ENCODE measurements around the gene ABTB2.

Gene ABTB2

GRCh38 chr11:34324466-34324865, 33.3 kb downstream of the ABTB2 start:
- Mint-ChIP-seq H3K4me1 (no peaks in the 10 kb centered on the region), H3K27ac (no peak overlapping the region), H3K4me3 (no peak overlapping the region), H3K36me3 (ENCODE audit: low read depth) (no peaks in the 10 kb centered on the region), H3K9me3 (no peaks in the 10 kb centered on the region), H3K27me3 (no peaks in the 10 kb centered on the region)
- DNase-seq = no peak
- no peak for ATAC-seq

DNA sequence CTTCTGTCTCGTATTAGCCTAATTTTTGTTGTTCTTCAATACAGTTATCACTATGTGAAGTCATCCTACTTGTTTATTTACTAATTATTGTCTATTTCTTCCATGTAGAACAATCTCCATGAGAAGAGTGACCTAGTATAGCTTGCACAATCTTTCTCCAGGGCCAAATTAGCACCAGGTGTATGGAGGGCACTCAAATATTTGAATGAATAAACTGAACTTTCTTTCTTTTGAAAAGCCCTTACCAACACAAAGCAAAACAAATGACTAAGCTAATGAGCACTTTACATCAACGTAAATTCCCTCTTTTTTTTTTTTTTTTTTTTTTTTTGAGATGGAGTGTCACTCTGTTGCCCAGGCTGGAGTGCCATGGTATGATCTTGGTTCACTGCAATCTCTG, 34.2 kb downstream of the ABTB2 start:
- Mint-ChIP-seq H3K27ac (no peak overlapping the region), H3K9me3 (no peaks in the 10 kb centered on the region), H3K4me3 (no peak overlapping the region), H3K27me3 (no peaks in the 10 kb centered on the region), H3K36me3 (ENCODE audit: low read depth) (no peaks in the 10 kb centered on the region), H3K4me1 (no peaks in the 10 kb centered on the region)
- DNase-seq = no peak
- ATAC-seq = no peak

DNA sequence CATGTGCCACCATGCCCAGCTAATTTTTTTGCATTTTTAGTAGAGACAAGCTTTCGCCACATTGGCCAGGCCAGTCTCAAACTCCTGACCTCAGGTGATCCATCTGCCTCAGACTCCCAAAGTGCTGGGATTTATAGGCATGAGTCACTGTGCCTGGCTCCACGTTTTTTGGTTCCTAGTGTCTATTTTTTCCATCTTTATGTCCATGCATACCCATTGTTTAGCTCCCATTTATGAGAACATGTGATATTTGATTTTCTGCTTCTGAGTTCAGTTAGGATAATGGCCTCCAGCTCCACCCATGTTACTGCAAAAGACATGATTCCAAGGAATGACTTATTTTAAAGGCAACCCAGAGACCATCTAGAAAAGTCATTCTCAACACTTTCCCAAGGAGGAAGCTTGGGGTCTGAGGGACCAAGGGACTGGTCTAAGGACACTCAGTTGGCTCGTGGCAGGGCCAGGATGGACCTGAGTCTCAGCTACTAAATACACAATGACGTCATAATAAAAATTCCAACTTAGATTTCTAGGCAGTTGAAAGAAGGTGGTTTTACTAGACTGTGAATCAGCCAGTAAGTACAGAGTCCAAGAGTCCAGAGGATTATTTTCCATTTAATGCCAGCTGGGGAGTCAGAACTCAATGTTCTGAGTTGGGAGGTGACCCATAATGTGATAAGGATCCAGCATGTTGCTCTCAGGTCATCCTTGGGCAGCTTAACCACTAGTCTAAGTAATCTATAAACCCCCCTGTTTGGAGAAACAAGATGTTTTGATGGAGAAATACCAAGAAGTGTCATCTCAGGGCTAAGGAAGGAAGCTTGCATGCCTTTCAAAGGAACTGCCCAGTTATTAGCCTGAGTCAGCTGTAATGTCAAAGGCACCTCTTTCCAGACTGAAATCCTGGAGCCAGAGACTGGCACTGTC, 39.4 kb downstream of the ABTB2 start:
- no peak overlapping the region for H3K27ac Mint-ChIP-seq
- ATAC-seq = no peak
- DNase-seq = no peak
- H3K4me1 Mint-ChIP-seq = peaks cover 2% of the 10 kb centered on the region
- H3K36me3 Mint-ChIP-seq (ENCODE audit: low read depth) = no peaks in the 10 kb centered on the region
- H3K27me3 Mint-ChIP-seq = peaks cover 2% of the 10 kb centered on the region
- H3K4me3 Mint-ChIP-seq = no peak overlapping the region
- no peaks in the 10 kb centered on the region for H3K9me3 Mint-ChIP-seq

- no peaks in the 10 kb centered on the region for H3K36me3 Mint-ChIP-seq (ENCODE audit: low read depth)
- DNase-seq (no peak), ATAC-seq (no peak)
- peaks cover 3% of the 10 kb centered on the region for H3K27me3 Mint-ChIP-seq
- no peaks in the 10 kb centered on the region for H3K9me3 Mint-ChIP-seq
- H3K27ac Mint-ChIP-seq = no peak overlapping the region
- H3K4me1 Mint-ChIP-seq = peaks cover 8% of the 10 kb centered on the region
- no peak overlapping the region for H3K4me3 Mint-ChIP-seq
These were observed 40.1 kb downstream of the ABTB2 start for GRCh38 chr11:34317666-34318065.

DNA sequence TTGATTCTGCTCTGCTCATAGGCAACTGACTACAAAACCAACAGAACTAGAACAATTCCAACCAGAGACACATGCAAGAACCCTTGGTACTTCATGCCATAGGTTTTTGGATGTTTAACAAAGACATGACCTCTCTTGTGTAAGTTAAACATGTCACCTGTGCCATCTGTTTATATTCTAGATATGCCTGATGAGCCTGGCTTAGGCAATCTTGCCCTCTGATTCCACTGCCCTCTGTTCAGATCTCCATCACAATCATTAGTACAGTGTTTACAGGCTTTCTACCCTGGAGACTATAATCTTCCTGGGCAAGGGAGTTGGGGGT, 40.8 kb downstream of the ABTB2 start:
- no peak overlapping the region for H3K27ac Mint-ChIP-seq

DNA sequence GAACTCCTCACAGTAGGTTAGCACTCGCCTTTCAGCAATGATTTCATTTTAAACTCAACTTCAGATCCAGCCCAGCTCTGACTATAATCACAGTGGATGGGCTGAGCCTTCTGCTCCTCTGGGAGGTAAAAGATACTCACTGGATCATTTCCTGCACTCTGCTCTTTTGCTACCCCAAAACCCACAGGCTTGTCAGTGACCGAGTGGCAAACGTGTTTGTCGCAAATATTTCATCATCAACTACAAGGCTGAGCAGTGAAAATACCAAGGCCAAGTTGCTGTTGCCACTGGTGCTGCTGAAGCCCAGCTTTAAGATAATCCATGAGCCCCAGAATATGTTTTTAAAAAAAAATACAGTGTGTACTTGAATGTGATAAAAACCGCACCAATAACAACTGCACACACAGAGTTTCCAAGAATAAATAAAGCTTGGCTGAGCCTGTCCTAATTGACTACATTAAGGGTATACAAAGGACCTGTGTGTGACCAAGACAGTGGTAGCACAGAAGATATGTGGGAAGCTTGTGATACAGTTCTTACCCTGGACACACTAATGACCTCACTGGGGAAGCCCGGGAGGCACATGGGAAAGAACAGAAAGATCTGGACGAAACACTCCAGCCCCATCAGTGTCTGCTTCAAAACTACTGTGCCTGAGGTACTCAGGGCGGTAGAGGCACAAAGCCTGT, 41.3 kb downstream of the ABTB2 start:
- H3K4me3 Mint-ChIP-seq = no peak overlapping the region
- peak; percentile 44 for ATAC-seq

More for the DNA sequence above, 40.8 kb downstream of the ABTB2 start:
- DNase-seq = no peak
- no peak overlapping the region for H3K4me3 Mint-ChIP-seq
- peaks cover 3% of the 10 kb centered on the region for H3K27me3 Mint-ChIP-seq
- H3K9me3 Mint-ChIP-seq = no peaks in the 10 kb centered on the region
- H3K36me3 Mint-ChIP-seq (ENCODE audit: low read depth) = no peaks in the 10 kb centered on the region
- ATAC-seq = no peak
- peaks cover 10% of the 10 kb centered on the region for H3K4me1 Mint-ChIP-seq

DNA sequence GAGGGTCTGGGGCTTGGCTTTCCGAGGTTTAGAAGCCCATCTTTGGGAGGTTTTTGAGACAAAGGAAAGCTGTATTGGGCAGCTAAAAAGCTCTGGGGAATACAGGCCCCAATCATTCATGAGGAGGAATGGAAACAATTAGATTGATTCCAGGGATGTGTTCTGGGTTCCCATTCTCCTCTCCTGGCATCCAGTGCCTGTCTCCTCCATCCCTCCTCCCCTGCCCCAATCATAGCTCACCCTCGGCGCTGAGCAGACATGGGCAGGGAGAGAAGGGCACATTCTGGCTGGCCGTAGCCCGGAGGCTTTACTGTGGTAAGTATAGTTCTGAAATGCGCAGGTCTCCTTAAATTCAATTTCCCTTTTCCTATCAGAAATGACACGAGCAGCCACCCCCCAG, 42.4 kb downstream of the ABTB2 start:
- no peak overlapping the region for H3K4me3 Mint-ChIP-seq
- H3K27ac Mint-ChIP-seq = no peak overlapping the region
- no peak for ATAC-seq
- no peak for DNase-seq
- H3K9me3 Mint-ChIP-seq = no peaks in the 10 kb centered on the region
- H3K27me3 Mint-ChIP-seq = peaks cover 3% of the 10 kb centered on the region
- H3K4me1 Mint-ChIP-seq = peaks cover 10% of the 10 kb centered on the region
- H3K36me3 Mint-ChIP-seq (ENCODE audit: low read depth) = no peaks in the 10 kb centered on the region

More for the DNA sequence above, 41.3 kb downstream of the ABTB2 start:
- H3K4me1 Mint-ChIP-seq = peaks cover 10% of the 10 kb centered on the region
- no peak overlapping the region for H3K27ac Mint-ChIP-seq
- DNase-seq = no peak
- no peaks in the 10 kb centered on the region for H3K36me3 Mint-ChIP-seq (ENCODE audit: low read depth)
- no peaks in the 10 kb centered on the region for H3K9me3 Mint-ChIP-seq
- H3K27me3 Mint-ChIP-seq = peaks cover 3% of the 10 kb centered on the region

DNA sequence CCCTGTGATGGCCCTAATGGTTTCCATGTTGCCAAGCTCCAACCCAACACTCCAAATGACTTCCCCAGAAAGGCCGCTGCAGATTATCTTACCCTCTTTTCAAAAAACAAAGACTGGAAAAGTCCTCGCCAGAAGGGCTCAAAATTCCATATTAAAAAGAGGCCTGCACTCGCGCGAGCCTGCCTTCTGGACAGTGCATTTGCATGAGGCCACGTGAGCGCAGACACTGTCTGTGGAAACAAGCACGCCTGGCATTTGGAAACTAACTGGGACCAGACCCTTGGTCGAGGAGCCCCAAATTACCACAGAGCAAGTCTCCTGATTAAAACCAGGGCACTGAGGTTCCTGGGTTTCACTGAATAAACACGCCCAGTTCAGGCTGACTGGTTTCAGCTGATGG, 42.9 kb downstream of the ABTB2 start:
- Mint-ChIP-seq H3K4me3 (no peak overlapping the region), H3K36me3 (ENCODE audit: low read depth) (no peaks in the 10 kb centered on the region), H3K27ac (no peak overlapping the region), H3K27me3 (peaks cover 3% of the 10 kb centered on the region), H3K4me1 (peaks cover 15% of the 10 kb centered on the region), H3K9me3 (no peaks in the 10 kb centered on the region)
- no peak for ATAC-seq
- DNase-seq = no peak

GRCh38 chr11:34314176-34314575, 43.6 kb downstream of the ABTB2 start:
- H3K4me1 Mint-ChIP-seq = peaks cover 17% of the 10 kb centered on the region
- ATAC-seq (no peak), DNase-seq (no peak)
- H3K36me3 Mint-ChIP-seq (ENCODE audit: low read depth) = no peaks in the 10 kb centered on the region
- H3K27ac Mint-ChIP-seq = no peak overlapping the region
- H3K4me3 Mint-ChIP-seq = no peak overlapping the region
- H3K27me3 Mint-ChIP-seq = peaks cover 3% of the 10 kb centered on the region
- H3K9me3 Mint-ChIP-seq = no peaks in the 10 kb centered on the region

DNA sequence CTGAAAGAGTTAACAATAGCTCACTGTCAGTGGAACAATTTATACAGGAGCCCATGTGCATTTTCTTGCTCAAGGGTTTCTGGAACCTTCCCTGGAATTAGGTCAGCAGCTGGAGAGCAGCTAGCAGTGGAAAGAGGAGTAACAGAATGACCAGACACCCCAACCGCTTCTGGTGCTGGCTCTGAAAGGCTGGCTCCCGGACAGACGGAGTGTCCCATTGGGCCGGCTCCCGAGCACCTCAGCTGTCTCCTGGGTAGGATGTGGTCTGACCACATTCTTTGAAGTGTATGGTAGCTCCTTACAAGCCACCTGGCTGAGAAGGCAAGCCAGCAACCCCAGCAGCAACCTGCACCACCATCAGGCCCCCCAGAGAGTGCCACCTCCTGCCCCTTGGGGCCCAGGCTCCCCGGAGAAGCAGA, 44.7 kb downstream of the ABTB2 start:
- H3K27me3 Mint-ChIP-seq = peaks cover 3% of the 10 kb centered on the region
- no peak overlapping the region for H3K4me3 Mint-ChIP-seq
- no peaks in the 10 kb centered on the region for H3K36me3 Mint-ChIP-seq (ENCODE audit: low read depth)
- ATAC-seq (peak; percentile 60), DNase-seq (peak; percentile 7)
- H3K27ac Mint-ChIP-seq = no peak overlapping the region
- no peaks in the 10 kb centered on the region for H3K9me3 Mint-ChIP-seq
- peaks cover 23% of the 10 kb centered on the region for H3K4me1 Mint-ChIP-seq

DNA sequence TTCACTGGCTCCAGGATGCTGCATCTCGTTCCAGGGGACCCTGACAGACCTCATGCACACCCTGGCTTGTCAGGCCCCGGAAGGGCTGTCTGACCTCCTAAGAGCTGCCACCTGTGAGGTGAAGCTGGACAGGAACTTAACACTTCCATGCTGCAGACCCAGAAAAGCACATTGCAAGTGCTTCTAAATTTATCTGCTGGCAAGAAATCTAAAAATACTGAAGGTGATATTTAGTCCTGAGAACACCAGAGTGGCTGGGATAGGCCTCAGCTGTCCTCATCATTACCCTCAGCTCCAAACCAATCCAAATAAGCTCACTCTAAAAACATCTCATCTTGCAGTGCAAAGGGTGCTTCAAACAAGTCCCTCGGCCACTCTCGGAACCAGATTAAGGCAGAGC, 46.7 kb downstream of the ABTB2 start:
- H3K27ac Mint-ChIP-seq = no peak overlapping the region
- H3K9me3 Mint-ChIP-seq = no peaks in the 10 kb centered on the region
- no peak for DNase-seq
- ATAC-seq = no peak
- no peak overlapping the region for H3K4me3 Mint-ChIP-seq
- peaks cover 3% of the 10 kb centered on the region for H3K27me3 Mint-ChIP-seq
- peaks cover 25% of the 10 kb centered on the region for H3K4me1 Mint-ChIP-seq
- H3K36me3 Mint-ChIP-seq (ENCODE audit: low read depth) = no peaks in the 10 kb centered on the region

DNA sequence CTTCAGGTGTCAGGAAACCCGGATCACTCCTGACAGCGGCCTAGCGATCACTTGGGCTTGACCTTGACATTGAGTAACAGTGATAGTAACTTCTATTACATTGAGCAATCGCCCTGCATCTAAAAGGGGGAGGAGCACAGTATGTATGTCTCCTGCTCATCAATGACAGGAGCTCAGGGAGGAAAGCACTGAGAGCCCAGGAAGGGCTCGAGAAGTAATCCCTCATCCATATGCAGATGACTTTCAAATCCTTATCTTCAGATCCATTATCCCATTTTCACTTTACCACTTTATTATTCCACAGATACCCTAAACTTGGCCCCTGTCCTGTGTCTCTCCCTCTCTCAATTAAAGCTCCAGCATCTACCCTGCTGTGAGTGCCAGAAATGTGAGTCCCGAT, 47.8 kb downstream of the ABTB2 start:
- ATAC-seq = no peak
- H3K4me3 Mint-ChIP-seq = no peak overlapping the region
- H3K36me3 Mint-ChIP-seq (ENCODE audit: low read depth) = no peaks in the 10 kb centered on the region
- H3K27me3 Mint-ChIP-seq = peaks cover 3% of the 10 kb centered on the region
- H3K27ac Mint-ChIP-seq = no peak overlapping the region
- no peaks in the 10 kb centered on the region for H3K9me3 Mint-ChIP-seq
- peaks cover 27% of the 10 kb centered on the region for H3K4me1 Mint-ChIP-seq
- DNase-seq = no peak

- H3K9me3 Mint-ChIP-seq = no peaks in the 10 kb centered on the region
- no peak for DNase-seq
- H3K27ac Mint-ChIP-seq = no peak overlapping the region
- no peaks in the 10 kb centered on the region for H3K36me3 Mint-ChIP-seq (ENCODE audit: low read depth)
- H3K27me3 Mint-ChIP-seq = peaks cover 3% of the 10 kb centered on the region
- no peak for ATAC-seq
- H3K4me1 Mint-ChIP-seq = peaks cover 27% of the 10 kb centered on the region
- no peak overlapping the region for H3K4me3 Mint-ChIP-seq
These were observed 48.8 kb downstream of the ABTB2 start for GRCh38 chr11:34308913-34309585.

DNA sequence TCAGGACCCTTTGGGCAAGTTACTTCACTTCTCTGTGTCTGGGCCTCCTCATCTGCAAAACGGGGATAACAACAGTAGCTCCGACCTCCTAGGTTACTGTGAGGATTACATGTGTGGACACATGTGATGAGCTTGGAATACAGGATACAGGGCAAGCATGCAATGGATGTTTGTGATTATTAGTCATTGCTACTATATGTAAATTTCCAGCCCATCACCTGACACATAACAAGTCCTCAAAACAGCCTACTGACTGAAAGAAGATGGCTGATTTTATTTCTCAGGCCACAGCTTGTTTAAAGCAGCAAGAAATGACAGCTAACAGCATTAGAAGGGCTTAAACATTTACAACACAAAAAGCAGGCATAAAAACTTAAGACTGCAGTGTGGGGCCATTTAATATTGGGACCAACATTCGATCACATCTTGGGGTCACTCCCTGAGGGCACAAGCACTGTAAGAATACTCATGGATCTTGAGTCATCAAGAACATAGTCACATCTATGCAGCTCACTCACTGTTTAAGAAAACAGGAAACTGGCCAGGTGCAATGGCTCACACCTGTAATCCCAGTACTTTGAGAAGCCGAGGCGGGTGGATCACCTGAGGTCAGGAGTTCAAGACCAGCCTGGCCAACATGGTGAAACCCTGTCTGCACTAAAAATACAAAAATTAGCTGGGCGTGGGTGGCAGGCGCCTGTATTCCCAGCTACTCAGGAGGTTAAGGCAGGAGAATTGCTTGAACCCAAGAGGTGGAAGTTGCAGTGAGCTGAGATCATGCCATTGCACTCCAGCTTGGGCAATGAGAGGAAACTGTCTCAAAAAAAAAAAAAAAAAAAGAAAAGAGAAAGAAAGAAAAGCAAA, 49.5 kb downstream of the ABTB2 start:
- H3K9me3 Mint-ChIP-seq = no peaks in the 10 kb centered on the region
- H3K36me3 Mint-ChIP-seq (ENCODE audit: low read depth) = no peaks in the 10 kb centered on the region
- no peak overlapping the region for H3K4me3 Mint-ChIP-seq
- H3K27me3 Mint-ChIP-seq = peaks cover under 1% of the 10 kb centered on the region
- DNase-seq (no peak), ATAC-seq (no peak)
- H3K27ac Mint-ChIP-seq = no peak overlapping the region
- H3K4me1 Mint-ChIP-seq = peaks cover 24% of the 10 kb centered on the region
